Activated B cell treated with CpG ODN at 0.5 μM for 24 hours (primary cell): ENCODE measurements around the gene STRN3. TPM values are rescaled to one million over a fixed set of nuclear protein-coding genes. Genes with fewer than 3 reads are reported as not detected.
A peak's percentile ranks its signal among the peaks of the same experiment; 100 is the strongest.
"Not testable (repeated sequence)": the region's sequence is repeated elsewhere in the genome, so short reads cannot be mapped to it uniquely, and the experiment has no call there.

ENCODE experiments used
- ATAC-seq: fragments of 200-7000 bp; cut with Tn5 transposase; one replicate; pipeline ENCODE4 v1.10.0; 2021; ENCODE audit warnings: low read depth, mild to moderate bottlenecking, moderate library complexity
- CTCF ChIA-PET: fragments of 350-600 bp; sonication (Branson Sonifier 250); formaldehyde crosslinking; loops from one replicate; lab custom pipeline; 2021; ENCODE audit warnings: antibody characterized with exemption; lab: Charles Lee
- POLR2A ChIA-PET: fragments of 350-600 bp; sonication (Branson Sonifier 250); formaldehyde crosslinking; loops from one replicate; lab custom pipeline; 2021; ENCODE audit warnings: antibody characterized with exemption; lab: Charles Lee
- DNase-seq: peaks from one replicate; pipeline ENCODE4 v3.0.0; 2022
- H3K27ac Mint-ChIP-seq: one replicate; pipeline ENCODE4 v1.8.0; 2020; ENCODE audit warnings: mixed read lengths
- H3K27me3 Mint-ChIP-seq: one replicate; pipeline ENCODE4 v1.8.0; 2021; ENCODE audit warnings: mixed read lengths
- H3K36me3 Mint-ChIP-seq: one replicate; pipeline ENCODE4 v1.8.0; 2021; ENCODE audit warnings: low read depth, mixed read lengths
- H3K4me1 Mint-ChIP-seq: one replicate; pipeline ENCODE4 v1.8.0; 2021; ENCODE audit warnings: mixed read lengths
- H3K4me3 Mint-ChIP-seq: one replicate; pipeline ENCODE4 v1.8.0; 2020; ENCODE audit warnings: mild to moderate bottlenecking, mixed read lengths
- H3K9me3 Mint-ChIP-seq: one replicate; pipeline ENCODE4 v1.8.0; 2020; ENCODE audit warnings: mixed read lengths
- intact Hi-C: fragments of 100-400 bp; cut with micrococcal nuclease; formaldehyde crosslinking; loops from one replicate; pipeline ENCODE4 v1.15.1; 2024
- total RNA-seq: library from RNA; stranded (reverse); gene quantifications from 2 replicates; pipeline ENCODE4 v1.2.3, GENCODE V29; 2022
- TF ChIP-seq, protein P1 (sequence below): fragments of 200-600 bp; IDR thresholded peaks from one replicate; pipeline ENCODE4 v1.8.0; 2022; ENCODE audit warnings: antibody characterized with exemption, mild to moderate bottlenecking

The STRN3 gene
- total RNA-seq, 1 donor from 2014 or later: 31.0 TPM

DNA sequence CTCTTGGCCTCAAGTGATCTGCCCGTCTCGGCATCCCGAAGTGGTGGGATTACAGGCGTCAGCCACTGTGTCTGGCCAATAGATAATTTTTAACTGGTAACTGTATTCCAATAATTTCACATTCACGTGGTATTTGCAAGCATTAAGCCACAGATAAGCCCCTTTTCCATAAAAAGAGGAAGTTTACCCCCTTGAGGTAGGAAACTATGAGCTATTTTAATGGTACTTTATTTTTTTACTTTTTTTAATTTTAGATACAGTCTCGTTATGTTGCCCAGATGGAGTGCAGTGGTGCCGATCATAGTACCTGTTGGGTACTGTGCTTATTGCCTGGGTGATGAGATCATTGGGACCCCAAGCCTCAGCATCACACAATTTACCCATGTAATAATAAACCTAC is 43.6 kb downstream of the STRN3 start:
- Mint-ChIP-seq H3K4me3 (no peak overlapping the region), H3K27ac (peak overlapping the region; percentile 53), H3K27me3 (no peaks in the 10 kb centered on the region), H3K9me3 (no peaks in the 10 kb centered on the region), H3K36me3 (no peaks in the 10 kb centered on the region), H3K4me1 (peaks cover 53% of the 10 kb centered on the region)
- TF ChIP-seq, protein P1, sequence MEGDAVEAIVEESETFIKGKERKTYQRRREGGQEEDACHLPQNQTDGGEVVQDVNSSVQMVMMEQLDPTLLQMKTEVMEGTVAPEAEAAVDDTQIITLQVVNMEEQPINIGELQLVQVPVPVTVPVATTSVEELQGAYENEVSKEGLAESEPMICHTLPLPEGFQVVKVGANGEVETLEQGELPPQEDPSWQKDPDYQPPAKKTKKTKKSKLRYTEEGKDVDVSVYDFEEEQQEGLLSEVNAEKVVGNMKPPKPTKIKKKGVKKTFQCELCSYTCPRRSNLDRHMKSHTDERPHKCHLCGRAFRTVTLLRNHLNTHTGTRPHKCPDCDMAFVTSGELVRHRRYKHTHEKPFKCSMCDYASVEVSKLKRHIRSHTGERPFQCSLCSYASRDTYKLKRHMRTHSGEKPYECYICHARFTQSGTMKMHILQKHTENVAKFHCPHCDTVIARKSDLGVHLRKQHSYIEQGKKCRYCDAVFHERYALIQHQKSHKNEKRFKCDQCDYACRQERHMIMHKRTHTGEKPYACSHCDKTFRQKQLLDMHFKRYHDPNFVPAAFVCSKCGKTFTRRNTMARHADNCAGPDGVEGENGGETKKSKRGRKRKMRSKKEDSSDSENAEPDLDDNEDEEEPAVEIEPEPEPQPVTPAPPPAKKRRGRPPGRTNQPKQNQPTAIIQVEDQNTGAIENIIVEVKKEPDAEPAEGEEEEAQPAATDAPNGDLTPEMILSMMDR: no peak
- ChIA-PET POLR2A (interaction anchor here (0.7 to 1.8 kb wide), 4 partner anchors 9 to 216 kb away, joined by 4 to 15 read pairs (median 10); partner anchors contain the start of gene STRN3), CTCF (interaction anchor here (1.5 to 2.9 kb wide), 2 partner anchors 100 to 101 kb away, joined by 3 to 13 read pairs; no protein-coding TSS in a partner anchor)
- intact Hi-C loops: loop anchor here (5.0 kb wide), 3 partner anchors 145 to 360 kb away; partner anchors contain the start of genes HECTD1 and SCFD1
- ATAC-seq (peak; percentile 74), DNase-seq (no peak)

DNA sequence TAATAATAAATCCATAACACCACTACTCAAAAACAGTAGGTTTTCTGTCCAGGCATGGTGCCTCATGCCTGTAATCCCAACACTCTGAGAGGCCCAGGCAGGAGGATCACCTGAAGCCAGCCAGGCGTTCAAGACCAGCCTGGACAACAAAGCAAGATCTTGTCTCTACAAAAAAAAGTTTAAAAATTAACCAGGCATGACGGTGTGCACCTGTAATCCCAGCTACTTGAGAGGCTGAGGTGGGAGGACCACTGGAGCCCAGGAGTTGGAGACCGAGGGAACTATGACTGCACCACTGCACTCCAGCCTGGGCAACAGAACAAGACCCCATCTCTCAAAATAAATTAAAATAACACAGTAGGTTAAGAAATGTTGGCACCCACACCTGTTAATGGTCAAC is 45.2 kb downstream of the STRN3 start:
- ChIA-PET CTCF (interaction anchor here (0.8 to 4.3 kb wide), 6 partner anchors 14 to 148 kb away, joined by 3 to 20 read pairs (median 3); no protein-coding TSS in a partner anchor), POLR2A (interaction anchor here (1.2 kb wide), 1 partner anchor 227 kb away, joined by 4 read pairs; no protein-coding TSS in a partner anchor)
- no peak overlapping the region for H3K4me3 Mint-ChIP-seq
- H3K9me3 Mint-ChIP-seq: no peaks in the 10 kb centered on the region
- no peaks in the 10 kb centered on the region for H3K36me3 Mint-ChIP-seq
- H3K27me3 Mint-ChIP-seq: no peaks in the 10 kb centered on the region
- DNase-seq: no peak
- ATAC-seq: no peak
- peak overlapping the region; percentile 66 for H3K27ac Mint-ChIP-seq
- TF ChIP-seq, protein P1: no peak
- H3K4me1 Mint-ChIP-seq: peaks cover 50% of the 10 kb centered on the region
- intact Hi-C loops: loop anchor here (1.0 to 5.0 kb wide), 6 partner anchors 44 to 375 kb away; partner anchors contain the start of genes AP4S1, HECTD1 and SCFD1

DNA sequence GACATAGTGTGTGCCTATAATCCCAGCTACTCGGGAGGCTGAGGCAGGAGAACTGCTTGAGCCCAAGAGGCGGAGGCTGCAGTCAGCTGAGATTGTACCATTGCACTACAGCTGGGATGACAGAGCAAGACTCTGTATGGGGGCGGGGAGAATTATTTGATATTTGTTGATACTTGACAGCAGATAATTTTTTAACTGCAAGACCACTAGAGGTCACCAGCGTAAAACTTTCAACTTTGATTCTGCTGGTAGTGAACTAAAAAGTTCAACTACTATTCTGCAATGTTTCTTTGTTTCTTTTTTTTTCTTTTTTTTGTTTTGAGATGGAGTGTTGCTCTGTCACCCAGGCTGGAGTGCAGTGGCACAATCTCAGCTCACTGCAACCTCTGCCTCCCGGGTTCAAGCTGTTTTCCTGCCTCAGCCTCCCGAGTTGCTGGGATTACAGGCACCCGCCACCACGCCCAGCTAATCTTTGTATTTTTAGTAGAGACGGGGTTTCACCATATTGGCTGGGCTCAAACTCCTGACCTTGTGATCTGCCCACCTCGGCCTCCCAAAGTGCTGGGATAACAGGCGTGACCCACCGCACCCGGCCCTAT is 46.0 kb downstream of the STRN3 start:
- H3K4me3 Mint-ChIP-seq, H3K27me3 Mint-ChIP-seq, DNase-seq, H3K9me3 Mint-ChIP-seq, H3K36me3 Mint-ChIP-seq: not testable (repeated sequence)
- Mint-ChIP-seq H3K4me1 (peaks cover 49% of the 10 kb centered on the region), H3K27ac (peak overlapping the region; percentile 30)
- ATAC-seq: peak; percentile 73
- TF ChIP-seq, protein P1: peak; percentile 18
- intact Hi-C loops: loop anchor here (1.0 to 5.0 kb wide), 6 partner anchors 45 to 376 kb away; partner anchors contain the start of genes AP4S1, HECTD1 and SCFD1
- CTCF ChIA-PET: interaction anchor here (0.7 to 4.3 kb wide), 10 partner anchors 15 to 149 kb away, joined by 3 to 20 read pairs (median 3); partner anchors contain the start of genes AP4S1 and STRN3
- POLR2A ChIA-PET: interaction anchor here (1.2 kb wide), 2 partner anchors 227 to 228 kb away, joined by 3 to 4 read pairs; partner anchors contain the start of gene HECTD1

DNA sequence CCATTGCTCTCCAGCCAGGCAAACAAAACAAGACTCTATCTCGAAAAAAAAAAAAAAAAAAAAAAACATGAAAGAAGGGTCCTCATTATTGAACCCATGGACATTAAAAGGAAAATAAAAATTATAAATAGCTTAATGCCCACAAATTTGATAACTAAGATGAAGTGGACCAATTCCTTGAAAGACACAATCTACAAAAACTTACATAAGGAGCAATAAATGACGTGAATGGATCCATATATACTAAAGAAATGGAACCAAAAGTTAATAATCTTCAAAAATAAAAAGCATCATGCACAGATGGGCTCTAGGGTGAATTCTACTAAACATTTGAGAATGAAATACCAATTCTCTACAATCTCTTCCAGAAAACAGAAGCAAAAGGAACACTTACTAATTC is 48.4 kb downstream of the STRN3 start:
- ATAC-seq (no peak), DNase-seq (no peak)
- Mint-ChIP-seq H3K27me3 (no peaks in the 10 kb centered on the region), H3K4me1 (peaks cover 59% of the 10 kb centered on the region), H3K27ac (no peak overlapping the region), H3K36me3 (peaks cover 2% of the 10 kb centered on the region), H3K9me3 (no peaks in the 10 kb centered on the region), H3K4me3 (no peak overlapping the region)
- TF ChIP-seq, protein P1: no peak
- ChIA-PET POLR2A (no interaction called here), CTCF (interaction anchor here (0.6 to 4.3 kb wide), 2 partner anchors 84 to 105 kb away, joined by 5 to 20 read pairs; no protein-coding TSS in a partner anchor)
- intact Hi-C loops: no loop called here

DNA sequence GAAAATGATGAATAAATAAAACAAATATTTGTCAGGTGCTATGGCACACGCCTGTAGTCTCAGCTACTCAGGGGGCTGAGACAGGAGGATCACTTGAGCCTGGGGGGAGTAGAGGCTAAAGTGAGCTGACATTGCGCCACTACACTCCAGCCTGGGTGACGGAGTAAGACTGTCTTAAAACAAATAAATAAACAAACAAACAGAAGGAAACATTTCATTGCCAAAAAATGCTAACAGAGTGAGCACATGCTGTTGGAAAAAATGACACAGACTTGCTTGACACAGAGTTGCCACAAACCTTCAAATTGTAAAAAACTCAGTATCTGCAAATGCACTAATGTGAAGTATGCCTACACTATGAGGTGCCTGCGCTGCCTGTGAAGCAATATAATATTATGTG is 51.6 kb downstream of the STRN3 start:
- Mint-ChIP-seq H3K36me3 (peaks cover 2% of the 10 kb centered on the region), H3K4me3 (no peak overlapping the region), H3K27me3 (no peaks in the 10 kb centered on the region), H3K27ac (no peak overlapping the region), H3K9me3 (no peaks in the 10 kb centered on the region), H3K4me1 (peaks cover 53% of the 10 kb centered on the region)
- TF ChIP-seq, protein P1: no peak
- intact Hi-C loops: no loop called here
- CTCF ChIA-PET: no interaction called here
- POLR2A ChIA-PET: no interaction called here
- ATAC-seq (no peak), DNase-seq (no peak)
